Neuronal stem cell (in vitro differentiated cells): Measurements from ENCODE around the gene SUCLG1.

ENCODE experiments used
- DNase-seq: peaks from one replicate; pipeline ENCODE4 v3.0.0-alpha.2; 2013; ENCODE audit warnings: low spot score
- H2AFZ ChIP-seq: one replicate; pipeline ENCODE4 v1.6.1; 2013; ENCODE audit warnings: mild to moderate bottlenecking, low read length, inconsistent platforms
- H2AK5ac ChIP-seq: 2 replicates; pipeline ENCODE4 v1.6.1; 2013; ENCODE audit warnings: low read depth, mild to moderate bottlenecking, inconsistent platforms, low read length, moderate library complexity, mixed read lengths
- H2BK120ac ChIP-seq: 2 replicates; pipeline ENCODE4 v1.6.1; 2013; ENCODE audit warnings: low read depth, mild to moderate bottlenecking, inconsistent platforms, low read length, moderate library complexity, mixed read lengths
- H2BK12ac ChIP-seq: one replicate; pipeline ENCODE4 v1.6.1; 2013; ENCODE audit warnings: low read length, inconsistent platforms
- H2BK15ac ChIP-seq: 2 replicates; pipeline ENCODE4 v1.6.1; 2013; ENCODE audit warnings: mild to moderate bottlenecking, low read length, inconsistent platforms, mixed read lengths
- H2BK5ac ChIP-seq: one replicate; pipeline ENCODE4 v1.6.1; 2013; ENCODE audit warnings: inconsistent platforms, mild to moderate bottlenecking, low read length, moderate library complexity
- H3K14ac ChIP-seq: one replicate; pipeline ENCODE4 v1.6.1; 2013; ENCODE audit warnings: low read length, inconsistent platforms
- H3K18ac ChIP-seq: 2 replicates; pipeline ENCODE4 v1.6.1; 2013; ENCODE audit warnings: low read length, inconsistent platforms
- H3K23ac ChIP-seq: 2 replicates; pipeline ENCODE4 v1.6.1; 2013; ENCODE audit warnings: low read depth, mild to moderate bottlenecking, mixed read lengths, low read length, inconsistent platforms; ENCODE audit not compliant: poor library complexity
- H3K27ac ChIP-seq: replicated peaks from 3 replicates; pipeline ENCODE4 v1.5.1; 2013; ENCODE audit warnings: low read length, inconsistent platforms
- H3K27me3 ChIP-seq, 3 experiments: 2 replicates each; pipeline ENCODE4 v1.6.1; 2013; ENCODE audit warnings: low read length in 3 of 3, mild to moderate bottlenecking in 2 of 3, inconsistent platforms in 1 of 3, low read depth in 1 of 3, mixed read lengths in 1 of 3, moderate library complexity in 1 of 3; ENCODE audit not compliant: control insufficient read depth in 3 of 3, insufficient read depth in 3 of 3
- H3K36me3 ChIP-seq, 2 donors: replicated peaks in 1 of 2; 2 replicates each; pipeline ENCODE4 v1.6.1; 2013; ENCODE audit warnings: low read length in 2 of 2; ENCODE audit not compliant: control insufficient read depth in 2 of 2, insufficient read depth in 2 of 2
- H3K4ac ChIP-seq: 2 replicates; pipeline ENCODE4 v1.6.1; 2013; ENCODE audit warnings: inconsistent platforms, mild to moderate bottlenecking, low read length, moderate library complexity
- H3K4me1 ChIP-seq, 2 donors: 1 replicate in 1 of 2; 2 replicates in 1 of 2; pipeline ENCODE4 v1.6.1; 2013; ENCODE audit warnings: low read length in 2 of 2, low read depth in 1 of 2; ENCODE audit not compliant: control insufficient read depth in 2 of 2, insufficient read depth in 1 of 2
- H3K4me2 ChIP-seq: one replicate; pipeline ENCODE4 v1.6.1; 2013; ENCODE audit warnings: mild to moderate bottlenecking, low read length, inconsistent platforms; ENCODE audit not compliant: insufficient read depth, poor library complexity, severe bottlenecking
- H3K4me3 ChIP-seq, 2 donors: 2 replicates each; pipeline ENCODE4 v1.5.1; 2013; ENCODE audit warnings: low read length in 2 of 2, mild to moderate bottlenecking in 2 of 2, inconsistent platforms in 1 of 2, moderate library complexity in 1 of 2
- H3K79me1 ChIP-seq: one replicate; pipeline ENCODE4 v1.6.1; 2013; ENCODE audit warnings: low read depth, mild to moderate bottlenecking, inconsistent platforms, low read length, moderate library complexity
- H3K9ac ChIP-seq: one replicate; pipeline ENCODE4 v1.6.1; 2013; ENCODE audit warnings: mild to moderate bottlenecking, low read depth, low read length, inconsistent platforms; ENCODE audit not compliant: poor library complexity
- H3K9me3 ChIP-seq, 2 donors: replicated peaks in 1 of 2; 2 replicates each; pipeline versions ENCODE3 to v1.6.1; 2013; ENCODE audit warnings: low read length in 2 of 2, mild to moderate bottlenecking in 2 of 2, inconsistent platforms in 1 of 2, low read depth in 1 of 2, mixed read lengths in 1 of 2, moderate library complexity in 1 of 2; ENCODE audit not compliant: control insufficient read depth in 2 of 2, insufficient read depth in 1 of 2
- H4K8ac ChIP-seq: one replicate; pipeline ENCODE4 v1.6.1; 2013; ENCODE audit warnings: low read depth, mild to moderate bottlenecking, inconsistent platforms, low read length, moderate library complexity
- H4K91ac ChIP-seq: one replicate; pipeline ENCODE4 v1.6.1; 2013; ENCODE audit warnings: low read length, low read depth, mild to moderate bottlenecking, inconsistent platforms; ENCODE audit not compliant: poor library complexity
- WGBS, 2 donors: extraction: QIAGEN DNeasy Blood & Tissue Kit; methylation state at CpG; one replicate each; pipeline ENCODE4 v1.1.7; 2013; ENCODE audit warnings: missing lambda C conversion rate in 2 of 2, mixed read lengths in 1 of 2; ENCODE audit not compliant: insufficient read length in 2 of 2, insufficient replicate concordance in 1 of 2; ENCODE audit errors: extremely low coverage in 2 of 2; 5-methylcytosine and 5-hydroxymethylcytosine counted together

Gene SUCLG1

DNA sequence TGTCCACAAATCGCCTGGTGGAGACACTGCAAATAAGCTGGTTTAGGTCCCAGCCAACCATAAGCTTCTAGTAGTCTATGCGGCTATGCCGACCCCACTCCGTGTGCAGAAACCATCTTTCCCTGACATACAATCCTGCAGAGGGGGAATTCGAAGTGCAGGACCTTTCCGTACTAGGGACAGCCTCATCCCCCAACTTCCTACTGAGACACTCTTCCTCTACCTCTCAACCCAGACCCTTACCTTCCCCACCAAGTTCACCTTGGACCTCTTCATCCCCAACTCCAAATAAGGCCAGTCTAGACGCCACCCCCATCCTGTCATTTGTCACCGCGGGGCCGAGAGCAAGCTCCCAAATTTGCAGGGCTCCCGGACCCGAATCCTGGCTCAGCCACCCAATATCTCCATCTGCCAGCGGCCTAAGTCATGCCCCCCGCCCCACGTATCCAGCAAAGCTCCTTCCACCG is 496 bp downstream of the SUCLG1 start:
- Histone ChIP-seq H3K79me1 (peaks cover 3% of the 10 kb centered on the region), H3K14ac (peak overlapping the region; percentile 32), H2BK15ac (no peak overlapping the region), H4K8ac (no peak overlapping the region), H2BK5ac (no peak overlapping the region), H3K18ac (peak overlapping the region; percentile 67), H3K4me1 (peaks cover 2% of the 10 kb centered on the region in 2 donors), H2AK5ac (no peak overlapping the region), H3K23ac (no peak overlapping the region), H2BK12ac (no peak overlapping the region), H3K9me3 (no peaks in the 10 kb centered on the region), H3K36me3 (no peaks in the 10 kb centered on the region), H2BK120ac (no peak overlapping the region), H4K91ac (no peak overlapping the region), H3K4ac (no peak overlapping the region), H3K27me3 (no peaks in the 10 kb centered on the region), H3K9ac (peak overlapping the region; percentile 87), H3K4me3 (peak overlapping the region; percentile 77 to 97), H3K27ac (no peak overlapping the region), H2AFZ (peak overlapping the region; percentile 86), H3K4me2 (peak overlapping the region; percentile 58)
- WGBS, 2 donors: no CpG with 5 or more reads among the region's 16 CpGs
- DNase-seq: no peak

DNA sequence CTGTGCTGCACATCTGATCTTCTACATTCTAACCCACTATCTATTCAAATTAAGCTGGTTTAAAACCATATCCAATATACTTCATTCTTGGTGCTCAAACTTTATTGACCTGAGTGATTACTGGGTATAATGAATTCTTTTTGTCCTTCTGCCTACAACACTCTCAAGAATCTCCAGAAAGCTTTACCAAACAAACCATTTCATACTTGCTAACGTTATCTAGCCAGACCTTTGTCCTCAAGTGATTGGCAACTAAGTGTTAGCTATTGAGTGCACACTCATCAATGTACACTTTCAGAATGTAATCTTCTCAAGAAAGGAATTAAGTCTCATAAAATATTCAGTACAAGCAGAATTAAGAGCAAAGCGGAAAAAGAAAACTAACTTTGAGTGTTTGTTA is 1.4 kb downstream of the SUCLG1 start:
- Histone ChIP-seq H3K4me1 (peaks cover 2% of the 10 kb centered on the region in 2 donors), H3K18ac (no peak overlapping the region), H3K36me3 (no peaks in the 10 kb centered on the region), H3K23ac (no peak overlapping the region), H2AK5ac (no peak overlapping the region), H3K27me3 (no peaks in the 10 kb centered on the region), H2BK15ac (no peak overlapping the region), H2BK120ac (no peak overlapping the region), H2BK5ac (no peak overlapping the region), H3K9me3 (no peaks in the 10 kb centered on the region), H3K27ac (no peak overlapping the region), H3K4me2 (no peak overlapping the region), H3K79me1 (peaks cover 3% of the 10 kb centered on the region), H2AFZ (no peak overlapping the region), H4K8ac (no peak overlapping the region), H2BK12ac (no peak overlapping the region), H3K14ac (no peak overlapping the region), H4K91ac (no peak overlapping the region), H3K4ac (no peak overlapping the region), H3K9ac (no peak overlapping the region), H3K4me3 (peak overlapping the region in 1 of 2 donors; percentile 77)
- no CpG with 5 or more reads among the region's 2 CpGs for WGBS, 2 donors
- DNase-seq: no peak

DNA sequence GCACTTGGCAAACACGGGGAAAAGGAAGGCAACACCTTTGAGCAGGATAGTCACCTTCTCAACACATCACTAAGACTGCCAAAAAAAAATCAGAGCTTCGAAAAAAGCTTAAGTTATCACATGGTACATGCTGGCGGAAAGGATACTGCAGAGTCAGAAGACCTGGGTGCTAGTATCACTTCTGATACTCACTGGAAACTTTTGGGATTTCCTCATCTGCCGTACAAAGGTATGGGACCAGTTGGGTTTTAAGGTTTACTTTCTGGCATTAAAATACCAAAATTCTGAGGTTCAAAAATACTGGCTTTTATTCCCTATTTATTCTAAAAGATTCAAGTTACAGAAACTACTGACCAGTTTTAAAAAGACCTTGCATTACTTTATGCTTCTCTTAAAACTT is 2.9 kb downstream of the SUCLG1 start:
- Histone ChIP-seq H3K9ac (no peak overlapping the region), H3K4me1 (peaks cover 2% of the 10 kb centered on the region in 2 donors), H3K18ac (no peak overlapping the region), H3K27me3 (no peaks in the 10 kb centered on the region), H2AK5ac (no peak overlapping the region), H3K14ac (no peak overlapping the region), H3K4ac (no peak overlapping the region), H3K27ac (no peak overlapping the region), H4K91ac (no peak overlapping the region), H2BK12ac (no peak overlapping the region), H2BK5ac (no peak overlapping the region), H3K79me1 (peaks cover 3% of the 10 kb centered on the region), H3K9me3 (no peaks in the 10 kb centered on the region), H3K23ac (no peak overlapping the region), H4K8ac (no peak overlapping the region), H3K36me3 (no peaks in the 10 kb centered on the region), H3K4me2 (no peak overlapping the region), H2BK120ac (no peak overlapping the region), H2BK15ac (no peak overlapping the region), H2AFZ (no peak overlapping the region), H3K4me3 (no peak overlapping the region)
- DNase-seq: no peak
- no CpG with 5 or more reads among the region's 4 CpGs for WGBS, 2 donors

DNA sequence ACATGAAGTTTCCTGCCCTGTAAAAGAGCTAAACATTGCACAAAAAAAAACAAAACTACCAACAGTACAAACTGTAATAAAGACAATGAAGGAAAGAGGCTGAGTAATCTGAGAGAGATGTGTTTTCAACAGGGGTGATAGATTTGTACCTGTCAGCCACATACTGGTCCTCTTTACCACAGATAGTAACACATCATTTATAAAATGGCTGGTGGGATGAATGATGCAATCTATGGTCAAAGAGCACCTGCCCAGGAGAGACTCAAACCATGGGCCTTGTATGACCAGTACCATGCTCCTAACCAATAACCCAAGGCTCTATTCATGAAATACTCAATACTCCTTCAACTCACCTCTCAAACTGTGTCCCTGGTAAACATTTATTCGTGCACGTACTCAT is 4.5 kb downstream of the SUCLG1 start:
- Histone ChIP-seq H3K36me3 (no peaks in the 10 kb centered on the region), H3K9me3 (no peaks in the 10 kb centered on the region), H3K18ac (no peak overlapping the region), H3K23ac (no peak overlapping the region), H2BK15ac (no peak overlapping the region), H3K27me3 (no peaks in the 10 kb centered on the region), H2BK120ac (no peak overlapping the region), H3K14ac (no peak overlapping the region), H2AFZ (no peak overlapping the region), H3K4me2 (no peak overlapping the region), H4K8ac (no peak overlapping the region), H3K79me1 (peaks cover 3% of the 10 kb centered on the region), H2BK5ac (no peak overlapping the region), H4K91ac (no peak overlapping the region), H2AK5ac (no peak overlapping the region), H3K4me3 (no peak overlapping the region), H2BK12ac (no peak overlapping the region), H3K27ac (no peak overlapping the region), H3K4me1 (peaks cover 0 to 5% of the 10 kb centered on the region in 2 donors), H3K9ac (no peak overlapping the region), H3K4ac (no peak overlapping the region)
- DNase-seq: no peak
- no CpG with 5 or more reads among the region's 2 CpGs for WGBS, 2 donors
